GM19324 (cell line): ENCODE results near the gene TJP1.
"Not testable (repeated sequence)": the region's sequence is repeated elsewhere in the genome, so short reads cannot be mapped to it uniquely, and the experiment has no call there.

Source experiments
- ATAC-seq: cut with Tn5 transposase; IDR thresholded peaks from one replicate; pipeline ENCODE4 v1.9.1; 2021; ENCODE audit warnings: mild to moderate bottlenecking, moderate library complexity; ENCODE audit not compliant: unreplicated experiment, low FRiP score

TJP1 gene

GRCh38 chr15:29759596-29759995, 62.7 kb downstream of the TJP1 start:
- ATAC-seq = no peak

- ATAC-seq = no peak
These were observed 65.7 kb downstream of the TJP1 start for GRCh38 chr15:29756358-29757267.

GRCh38 chr15:29754009-29754408, 68.3 kb downstream of the TJP1 start:
- not testable (repeated sequence) for ATAC-seq

- ATAC-seq = no peak
These were observed 68.8 kb downstream of the TJP1 start for GRCh38 chr15:29753506-29753905.

- no peak for ATAC-seq
These were observed 71.5 kb downstream of the TJP1 start for GRCh38 chr15:29750754-29751153.

GRCh38 chr15:29749365-29750086, 72.7 kb downstream of the TJP1 start:
- no peak for ATAC-seq

- ATAC-seq = no peak
These were observed 74.3 kb downstream of the TJP1 start for GRCh38 chr15:29747837-29748417.

- ATAC-seq = no peak
These were observed 78.8 kb downstream of the TJP1 start for GRCh38 chr15:29743475-29743874.

- no peak for ATAC-seq
These were observed 81.5 kb downstream of the TJP1 start for GRCh38 chr15:29740692-29741311.

- no peak for ATAC-seq
These were observed 85.6 kb downstream of the TJP1 start for GRCh38 chr15:29736744-29737020.

GRCh38 chr15:29736012-29736743, 86.1 kb downstream of the TJP1 start:
- ATAC-seq = no peak

- ATAC-seq = no peak
These were observed 87.2 kb downstream of the TJP1 start for GRCh38 chr15:29734917-29735572.

GRCh38 chr15:29731865-29732264, 90.4 kb downstream of the TJP1 start:
- ATAC-seq = no peak

- not testable (repeated sequence) for ATAC-seq
These were observed 91.8 kb downstream of the TJP1 start for GRCh38 chr15:29730471-29730870.

GRCh38 chr15:29728418-29728817, 93.8 kb downstream of the TJP1 start:
- ATAC-seq = no peak

GRCh38 chr15:29727871-29728270, 94.4 kb downstream of the TJP1 start:
- ATAC-seq = no peak

GRCh38 chr15:29726553-29726952, 95.7 kb downstream of the TJP1 start:
- no peak for ATAC-seq

GRCh38 chr15:29724026-29724425, 98.2 kb downstream of the TJP1 start:
- no peak for ATAC-seq

GRCh38 chr15:29713784-29714183, 108.5 kb downstream of the TJP1 start:
- no peak for ATAC-seq
